Naive thymus-derived CD8-positive, alpha-beta T cell (primary cell): ENCODE results near the gene ZNF888. TPM values are rescaled to one million over a fixed set of nuclear protein-coding genes. Genes with fewer than 3 reads are reported as not detected.
"Not testable (repeated sequence)": the region's sequence is repeated elsewhere in the genome, so short reads cannot be mapped to it uniquely, and the experiment has no call there.

Source experiments
- ATAC-seq, 2 donors: fragments of 150-1000 bp; cut with Tn5 transposase in 1 of 2; sonication (Bioruptor Pico), chemical (Tn5 transposase) in 1 of 2; 1 replicate in 1 of 2; 2 replicates in 1 of 2; pipeline ENCODE4 v1.10.0; 2021; ENCODE audit warnings: mild to moderate bottlenecking in 2 of 2, moderate library complexity in 2 of 2
- POLR2A ChIA-PET: fragments of 350-600 bp; sonication (Branson Sonifier 250); formaldehyde crosslinking; loops from one replicate; lab custom pipeline; 2021; ENCODE audit warnings: antibody characterized with exemption; lab: Charles Lee
- DNase-seq, 10 donors: peaks; one replicate each; pipeline versions ENCODE4 v3.0.0 to v3.0.0-alpha.2; 2020 to 2022
- H3K27ac Mint-ChIP-seq, 10 donors: one replicate each; pipeline ENCODE4 v1.8.0; 2020 to 2022; ENCODE audit warnings: mild to moderate bottlenecking in 10 of 10, mixed read lengths in 10 of 10, moderate library complexity in 4 of 10, inconsistent platforms in 1 of 10
- H3K27me3 Mint-ChIP-seq, 5 donors: one replicate each; pipeline ENCODE4 v1.8.0; 2021 to 2022; ENCODE audit warnings: mixed read lengths in 5 of 5
- H3K36me3 Mint-ChIP-seq, 3 donors: one replicate each; pipeline ENCODE4 v1.8.0; 2020 to 2022; ENCODE audit warnings: mixed read lengths in 3 of 3, mild to moderate bottlenecking in 2 of 3, inconsistent platforms in 1 of 3
- H3K4me1 Mint-ChIP-seq, 4 donors: one replicate each; pipeline ENCODE4 v1.8.0; 2021 to 2022; ENCODE audit warnings: mixed read lengths in 4 of 4
- H3K4me3 Mint-ChIP-seq, 10 donors: one replicate each; pipeline ENCODE4 v1.8.0; 2020 to 2022; ENCODE audit warnings: mild to moderate bottlenecking in 10 of 10, mixed read lengths in 10 of 10, moderate library complexity in 6 of 10, inconsistent platforms in 1 of 10
- H3K9me3 Mint-ChIP-seq, 9 donors: one replicate each; pipeline ENCODE4 v1.8.0; 2020 to 2022; ENCODE audit warnings: mixed read lengths in 9 of 9, mild to moderate bottlenecking in 3 of 9, inconsistent platforms in 1 of 9, moderate library complexity in 1 of 9
- polyA plus RNA-seq, 3 donors: library from polyadenylated mRNA; unstranded; fragments of 300-500 nt; fragmentation: Illumina TruSeq; gene quantifications; one replicate each; pipeline ENCODE4 v1.2.3, GENCODE V29; 2021
- total RNA-seq, 8 experiments: library from RNA in 2 of 8; stranded (reverse) in 2 of 8; gene quantifications; one replicate each; pipeline ENCODE4 v1.2.3 and lab custom pipeline; 2021 to 2026

Gene ZNF888
- total and polyA plus RNA-seq, 5 experiments from 2014 or later: 0.85 to 10.5 (median 2.4) TPM

- ATAC-seq: no peak
Measured at GRCh38 chr19:52898101-52898500, 25.1 kb downstream of the ZNF888 start.

GRCh38 chr19:52897138-52897935, 25.9 kb downstream of the ZNF888 start, which contains the start of gene ZNF320:
TSS of gene ZNF320 (minus strand) at chr19:52897635. CDS start at chr19:52890255, 7,380 bp downstream.
- POLR2A ChIA-PET: interaction anchor here (0.6 to 1.2 kb wide), 4 partner anchors 24 to 585 kb away, joined by 3 to 4 read pairs (median 3); partner anchors contain the start of gene ZNF816

More at GRCh38 chr19:52898101-52898500, 25.1 kb downstream of the ZNF888 start:
- POLR2A ChIA-PET: interaction anchor here (0.6 to 1.2 kb wide), 4 partner anchors 24 to 586 kb away, joined by 3 to 4 read pairs (median 3); partner anchors contain the start of gene ZNF816
- peaks cover 0 to 40% (median 19%) of the 10 kb centered on the region in 3 donors for H3K36me3 Mint-ChIP-seq
- no peaks in the 10 kb centered on the region for H3K27me3 Mint-ChIP-seq
- peaks cover 0 to 16% (median 3%) of the 10 kb centered on the region in 9 donors for H3K9me3 Mint-ChIP-seq
- peak overlapping the region in 6 of 10 donors; percentile 9 to 97 (median 80) for H3K27ac Mint-ChIP-seq
- no peak for DNase-seq
- H3K4me3 Mint-ChIP-seq: peak overlapping the region; percentile 86 to 98 (median 94)
- peaks cover 4 to 26% (median 21%) of the 10 kb centered on the region in 4 donors for H3K4me1 Mint-ChIP-seq

GRCh38 chr19:52896431-52897137, 26.6 kb downstream of the ZNF888 start:
- H3K27me3 Mint-ChIP-seq: no peaks in the 10 kb centered on the region
- POLR2A ChIA-PET: no interaction called here
- H3K4me1 Mint-ChIP-seq: peaks cover 8 to 31% (median 24%) of the 10 kb centered on the region in 4 donors
- H3K36me3 Mint-ChIP-seq: peaks cover 8 to 51% (median 32%) of the 10 kb centered on the region in 3 donors
- H3K4me3 Mint-ChIP-seq: peak overlapping the region; percentile 86 to 98 (median 94)
- H3K27ac Mint-ChIP-seq: peak overlapping the region; percentile 48 to 97 (median 93)
- ATAC-seq (no peak), DNase-seq (peak in 2 of 10 donors; percentile 1 to 13)
- H3K9me3 Mint-ChIP-seq: peaks cover 0 to 17% (median 3%) of the 10 kb centered on the region in 9 donors

More at GRCh38 chr19:52897138-52897935, 25.9 kb downstream of the ZNF888 start, which contains the start of gene ZNF320:
- Mint-ChIP-seq H3K4me1 (peaks cover 8 to 31% (median 24%) of the 10 kb centered on the region in 4 donors), H3K27me3 (no peaks in the 10 kb centered on the region), H3K36me3 (peaks cover 7 to 46% (median 26%) of the 10 kb centered on the region in 3 donors), H3K9me3 (peaks cover 0 to 20% (median 3%) of the 10 kb centered on the region in 9 donors), H3K27ac (peak within 1 kb of the TSS; percentile 75 to 97 (median 93)), H3K4me3 (peak within 1 kb of the TSS; percentile 86 to 98 (median 94))
- DNase-seq (peak; percentile 88 to 97 (median 92)), ATAC-seq (peak; percentile 99 to 100)

GRCh38 chr19:52891336-52891735, 31.9 kb downstream of the ZNF888 start:
- Mint-ChIP-seq H3K9me3 (peaks cover 0 to 43% (median 11%) of the 10 kb centered on the region in 9 donors), H3K4me3 (no peak overlapping the region), H3K27me3 (no peaks in the 10 kb centered on the region), H3K4me1 (peaks cover 8 to 28% (median 11%) of the 10 kb centered on the region in 4 donors), H3K36me3 (peaks cover 42 to 85% (median 78%) of the 10 kb centered on the region in 3 donors), H3K27ac (peak overlapping the region in 2 of 10 donors; percentile 3 to 56)
- no peak for ATAC-seq
- DNase-seq: no peak
- POLR2A ChIA-PET: no interaction called here

GRCh38 chr19:52889931-52890330, 33.3 kb downstream of the ZNF888 start:
- Mint-ChIP-seq H3K9me3 (peaks cover 0 to 47% (median 14%) of the 10 kb centered on the region in 9 donors), H3K4me1 (peaks cover 6 to 28% (median 10%) of the 10 kb centered on the region in 4 donors), H3K4me3 (no peak overlapping the region), H3K27me3 (no peaks in the 10 kb centered on the region), H3K27ac (peak overlapping the region in 1 of 10 donors; percentile 79), H3K36me3 (peaks cover 44 to 86% (median 81%) of the 10 kb centered on the region in 3 donors)
- no peak for DNase-seq
- POLR2A ChIA-PET: no interaction called here
- ATAC-seq: no peak

GRCh38 chr19:52889076-52889475, 34.2 kb downstream of the ZNF888 start:
- no peak for ATAC-seq
- H3K4me3 Mint-ChIP-seq: no peak overlapping the region
- H3K27ac Mint-ChIP-seq: no peak overlapping the region
- H3K27me3 Mint-ChIP-seq: no peaks in the 10 kb centered on the region
- H3K4me1 Mint-ChIP-seq: peaks cover 2 to 28% (median 8%) of the 10 kb centered on the region in 4 donors
- peaks cover 45 to 87% (median 82%) of the 10 kb centered on the region in 3 donors for H3K36me3 Mint-ChIP-seq
- DNase-seq: no peak
- peaks cover 0 to 55% (median 19%) of the 10 kb centered on the region in 9 donors for H3K9me3 Mint-ChIP-seq
- POLR2A ChIA-PET: no interaction called here

GRCh38 chr19:52880895-52881389, 42.3 kb downstream of the ZNF888 start:
- ATAC-seq: no peak
- Mint-ChIP-seq H3K36me3 (peaks cover 58 to 77% (median 62%) of the 10 kb centered on the region in 3 donors), H3K27me3 (no peaks in the 10 kb centered on the region), H3K4me3 (no peak overlapping the region), H3K27ac (no peak overlapping the region), H3K4me1 (peaks cover 0 to 2% (median 0%) of the 10 kb centered on the region in 4 donors), H3K9me3 (peaks cover 21 to 91% (median 46%) of the 10 kb centered on the region in 9 donors)
- DNase-seq: no peak
- POLR2A ChIA-PET: no interaction called here

GRCh38 chr19:52872996-52873395, 50.2 kb downstream of the ZNF888 start:
- DNase-seq, H3K4me1 Mint-ChIP-seq, ATAC-seq, H3K27ac Mint-ChIP-seq, POLR2A ChIA-PET, H3K27me3 Mint-ChIP-seq, H3K4me3 Mint-ChIP-seq: not testable (repeated sequence)
- peaks cover 18 to 78% (median 48%) of the 10 kb centered on the region in 9 donors for H3K9me3 Mint-ChIP-seq
- peaks cover 6 to 65% (median 53%) of the 10 kb centered on the region in 3 donors for H3K36me3 Mint-ChIP-seq

- POLR2A ChIA-PET: no interaction called here
- no peak for ATAC-seq
- H3K4me3 Mint-ChIP-seq: no peak overlapping the region
- peaks cover 7 to 62% (median 53%) of the 10 kb centered on the region in 3 donors for H3K36me3 Mint-ChIP-seq
- no peaks in the 10 kb centered on the region for H3K27me3 Mint-ChIP-seq
- peaks cover 18 to 68% (median 48%) of the 10 kb centered on the region in 9 donors for H3K9me3 Mint-ChIP-seq
- no peak overlapping the region for H3K27ac Mint-ChIP-seq
- DNase-seq: no peak
- no peaks in the 10 kb centered on the region for H3K4me1 Mint-ChIP-seq
Measured at GRCh38 chr19:52871466-52871865, 51.8 kb downstream of the ZNF888 start.

- DNase-seq, H3K27me3 Mint-ChIP-seq, H3K4me3 Mint-ChIP-seq, H3K27ac Mint-ChIP-seq, ATAC-seq, POLR2A ChIA-PET, H3K4me1 Mint-ChIP-seq: not testable (repeated sequence)
- peaks cover 4 to 47% (median 30%) of the 10 kb centered on the region in 3 donors for H3K36me3 Mint-ChIP-seq
- peaks cover 1 to 35% (median 26%) of the 10 kb centered on the region in 9 donors for H3K9me3 Mint-ChIP-seq
Measured at GRCh38 chr19:52868031-52868430, 55.2 kb downstream of the ZNF888 start.

GRCh38 chr19:52857378-52858191, 65.6 kb downstream of the ZNF888 start, which contains the start of gene ZNF468:
TSS of gene ZNF468 (minus strand) at chr19:52857619. CDS start at chr19:52854272, 3,347 bp downstream.
- peaks cover 0 to 27% (median 3%) of the 10 kb centered on the region in 9 donors for H3K9me3 Mint-ChIP-seq
- H3K4me1 Mint-ChIP-seq: peaks cover 13 to 32% (median 30%) of the 10 kb centered on the region in 4 donors
- H3K27ac Mint-ChIP-seq: peak within 1 kb of the TSS; percentile 85 to 96 (median 94)
- POLR2A ChIA-PET, H3K27me3 Mint-ChIP-seq: not testable (repeated sequence)
- H3K4me3 Mint-ChIP-seq: peak within 1 kb of the TSS; percentile 86 to 99 (median 94)
- peak; percentile 56 to 85 (median 74) for DNase-seq
- ATAC-seq: peak; percentile 98 to 99
- peaks cover 14 to 43% (median 31%) of the 10 kb centered on the region in 3 donors for H3K36me3 Mint-ChIP-seq
